HT-29 (cell line): Measurements from ENCODE around the gene UBE2L5. TPM values are rescaled to one million over a fixed set of nuclear protein-coding genes. Genes with fewer than 3 reads are reported as not detected.
A peak's percentile ranks its signal among the peaks of the same experiment; 100 is the strongest.

Experiments
- DNase-seq: peaks from one replicate; pipeline ENCODE4 v3.0.0-alpha.2; 2015; ENCODE audit warnings: low spot score
- total RNA-seq: library from RNA; depleted of rRNA; stranded (reverse); fragments of >200 nt; shearing (Covaris generic); gene quantifications from 2 replicates; pipeline ENCODE4 v1.2.3, GENCODE V29; 2014; rRNA removed

Gene UBE2L5
- total RNA-seq, 1 experiment from 2014 or later: not detected

DNA sequence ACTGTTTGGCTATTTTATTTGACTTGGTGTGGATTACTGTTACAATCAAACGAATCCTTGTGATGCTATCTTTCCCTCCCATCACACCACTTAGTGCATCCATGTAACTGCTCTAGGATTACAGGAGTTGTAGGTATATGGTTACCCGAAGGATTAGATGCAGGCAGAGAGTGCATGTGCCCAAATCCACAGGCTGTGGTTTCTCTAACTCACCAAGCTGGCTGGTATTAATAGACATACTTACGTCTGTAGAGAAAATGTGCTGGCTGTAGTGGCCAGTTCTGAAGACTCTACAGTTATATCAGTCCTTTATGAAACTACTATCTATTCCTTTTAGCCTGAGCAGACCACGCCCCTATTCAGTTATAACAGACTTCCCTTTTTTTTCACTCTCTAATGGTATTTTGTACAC lies 44.6 kb downstream of the UBE2L5 start:
- peak; percentile 49 for DNase-seq

DNA sequence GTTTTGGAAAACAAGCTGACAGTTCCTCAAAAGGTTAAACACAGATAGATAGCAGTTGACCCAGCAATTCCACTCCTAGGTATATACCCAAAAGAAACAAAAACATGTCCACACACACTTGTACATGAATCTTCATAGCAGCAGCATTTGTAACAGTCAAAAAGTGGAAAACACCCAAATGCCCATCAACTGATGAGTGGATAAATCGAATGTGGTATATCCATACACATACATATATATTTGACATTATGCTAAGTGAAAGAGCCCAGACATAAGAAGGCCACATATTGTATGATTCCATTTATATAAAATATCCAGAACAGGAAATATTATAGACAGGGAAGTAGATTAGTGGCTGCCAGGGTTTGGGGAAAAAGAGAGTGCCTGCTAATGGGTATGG lies 51.4 kb downstream of the UBE2L5 start:
- no peak for DNase-seq

DNA sequence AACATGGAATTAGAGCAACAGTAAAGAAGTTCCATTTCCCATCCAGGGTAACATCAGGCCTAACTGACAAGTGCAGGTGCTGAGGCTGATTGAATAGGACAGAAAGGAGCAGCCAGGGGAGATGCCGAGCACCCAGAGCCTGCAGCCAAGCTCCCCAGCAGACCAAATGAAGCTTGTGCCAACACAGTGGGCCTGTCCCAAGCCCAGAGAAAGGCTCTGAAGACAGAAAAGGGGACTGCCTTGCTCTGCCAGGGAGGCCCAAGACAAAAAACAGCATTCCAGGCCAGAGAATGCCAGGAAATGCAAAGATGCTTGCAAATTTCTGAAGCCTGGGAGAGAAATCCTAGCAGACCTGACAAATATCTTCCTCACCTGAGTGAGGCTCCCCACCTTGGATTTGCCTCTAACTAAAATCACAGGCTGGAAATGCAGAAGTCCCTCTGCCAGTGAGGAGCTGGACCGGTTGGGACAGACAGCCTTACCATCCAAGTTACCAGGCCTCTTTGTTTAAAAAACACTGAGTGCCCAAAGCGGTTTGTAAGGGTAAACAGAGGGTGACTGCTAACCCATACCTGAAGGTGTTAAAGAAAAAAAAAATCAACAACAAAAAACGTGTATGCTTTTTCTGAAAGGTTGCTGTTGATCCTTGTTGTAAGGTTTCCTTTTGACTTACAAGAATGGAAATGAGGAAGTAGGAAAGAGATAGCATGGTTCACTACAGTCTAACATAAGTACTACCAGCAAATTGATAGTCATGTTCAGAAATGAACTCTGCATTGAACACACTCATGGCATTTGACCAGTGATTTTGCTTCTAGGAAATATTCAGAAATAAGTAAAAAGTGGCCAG lies 55.3 kb downstream of the UBE2L5 start:
- no peak for DNase-seq

Other genes starting within 250 kb of the UBE2L5 start
- 0.05 and 1.2 TPM in 2 replicates for gene KATNAL1, start 114.9 kb upstream of the UBE2L5 start, total RNA-seq
- 579 and 669 TPM in 2 replicates for gene HMGB1, start 43.4 kb downstream of the UBE2L5 start, total RNA-seq
- gene USPL1, start 195.4 kb downstream of the UBE2L5 start, total RNA-seq: 14.6 and 16.1 TPM in 2 replicates